ENCODE measurements around the gene CCDC185.
"Not testable (repeated sequence)": the region's sequence is repeated elsewhere in the genome, so short reads cannot be mapped to it uniquely, and the experiment has no call there.

CCDC185 gene

GRCh38 chr1:223394706-223395105 lies 1.5 kb downstream of the CCDC185 start:
- DNase-seq (ENCODE audit: low read depth): no peak

- DNase-seq (ENCODE audit: low read depth): not testable (repeated sequence)
Observed at GRCh38 chr1:223399393-223399792, 6.2 kb downstream of the CCDC185 start.

GRCh38 chr1:223401873-223402789 lies 8.9 kb downstream of the CCDC185 start:
- DNase-seq (ENCODE audit: low read depth): no peak

GRCh38 chr1:223402790-223403142 lies 9.6 kb downstream of the CCDC185 start:
- DNase-seq (ENCODE audit: low read depth): no peak

GRCh38 chr1:223403184-223403815 lies 10.1 kb downstream of the CCDC185 start:
- DNase-seq (ENCODE audit: low read depth): no peak

- DNase-seq (ENCODE audit: low read depth): no peak
Observed at GRCh38 chr1:223405507-223405906, 12.3 kb downstream of the CCDC185 start.

- no peak for DNase-seq (ENCODE audit: low read depth)
Observed at GRCh38 chr1:223410036-223410435, 16.8 kb downstream of the CCDC185 start.

- no peak for DNase-seq (ENCODE audit: low read depth)
Observed at GRCh38 chr1:223411309-223411708, 18.1 kb downstream of the CCDC185 start.

GRCh38 chr1:223411710-223412109 lies 18.5 kb downstream of the CCDC185 start:
- no peak for DNase-seq (ENCODE audit: low read depth)

- DNase-seq (ENCODE audit: low read depth): no peak
Observed at GRCh38 chr1:223413216-223413615, 20.0 kb downstream of the CCDC185 start.

GRCh38 chr1:223417444-223417843 lies 24.2 kb downstream of the CCDC185 start:
- DNase-seq (ENCODE audit: low read depth): no peak

- no peak for DNase-seq (ENCODE audit: low read depth)
Observed at GRCh38 chr1:223417903-223418663, 24.9 kb downstream of the CCDC185 start.

GRCh38 chr1:223419115-223419514 lies 25.9 kb downstream of the CCDC185 start:
- DNase-seq (ENCODE audit: low read depth): no peak

GRCh38 chr1:223419561-223419960 lies 26.3 kb downstream of the CCDC185 start:
- no peak for DNase-seq (ENCODE audit: low read depth)

- no peak for DNase-seq (ENCODE audit: low read depth)
Observed at GRCh38 chr1:223421025-223421424, 27.8 kb downstream of the CCDC185 start.

- no peak for DNase-seq (ENCODE audit: low read depth)
Observed at GRCh38 chr1:223421676-223422075, 28.5 kb downstream of the CCDC185 start.

GRCh38 chr1:223422911-223423310 lies 29.7 kb downstream of the CCDC185 start:
- no peak for DNase-seq (ENCODE audit: low read depth)

- no peak for DNase-seq (ENCODE audit: low read depth)
Observed at GRCh38 chr1:223423641-223424233, 30.5 kb downstream of the CCDC185 start.

GRCh38 chr1:223425550-223425949 lies 32.3 kb downstream of the CCDC185 start:
- no peak for DNase-seq (ENCODE audit: low read depth)

GRCh38 chr1:223426936-223427335 lies 33.7 kb downstream of the CCDC185 start:
- DNase-seq (ENCODE audit: low read depth): no peak

GRCh38 chr1:223429313-223429731 lies 36.1 kb downstream of the CCDC185 start:
- DNase-seq (ENCODE audit: low read depth): no peak

- DNase-seq (ENCODE audit: low read depth): no peak
Observed at GRCh38 chr1:223429821-223430220, 36.6 kb downstream of the CCDC185 start.

All from fibroblast of the conjunctiva (primary cell).